Naive thymus-derived CD4-positive, alpha-beta T cell (primary cell): ENCODE data around the gene LIMS2. TPM values are rescaled to one million over a fixed set of nuclear protein-coding genes. Genes with fewer than 3 reads are reported as not detected.

Source experiments
- ATAC-seq: fragments of 150-1000 bp; cut with Tn5 transposase; 2 replicates; pipeline ENCODE4 v1.10.0; 2021; ENCODE audit warnings: mild to moderate bottlenecking, moderate library complexity
- CTCF ChIA-PET: fragments of 350-600 bp; sonication (Branson Sonifier 250); formaldehyde crosslinking; loops from one replicate; lab custom pipeline; 2021; ENCODE audit warnings: antibody characterized with exemption; lab: Charles Lee
- POLR2A ChIA-PET: fragments of 350-600 bp; sonication (Branson Sonifier 250); formaldehyde crosslinking; loops from one replicate; lab custom pipeline; 2021; ENCODE audit warnings: antibody characterized with exemption, inconsistent platforms; lab: Charles Lee
- DNase-seq, 9 donors: peaks; one replicate each; pipeline versions ENCODE4 v3.0.0 to v3.0.0-alpha.2; 2020 to 2022; ENCODE audit warnings: mixed read lengths in 1 of 9
- H3K27ac ChIP-seq: one replicate; pipeline ENCODE4 v1.7.0; 2013; ENCODE audit warnings: mild to moderate bottlenecking, low read depth, low read length, moderate library complexity
- H3K27me3 ChIP-seq, 2 donors: one replicate each; pipeline ENCODE4 v1.7.0; 2013; ENCODE audit warnings: low read length in 2 of 2, mild to moderate bottlenecking in 2 of 2, moderate library complexity in 2 of 2; ENCODE audit not compliant: control insufficient read depth in 2 of 2, insufficient read depth in 2 of 2
- H3K36me3 ChIP-seq, 3 experiments: 1 replicate in 2 of 3; 2 replicates in 1 of 3; pipeline ENCODE4 v1.7.0; 2013; ENCODE audit warnings: low read length in 3 of 3, mild to moderate bottlenecking in 3 of 3, moderate library complexity in 1 of 3; ENCODE audit not compliant: insufficient read depth in 3 of 3, control insufficient read depth in 2 of 3
- H3K4me1 ChIP-seq, 2 donors: one replicate each; pipeline ENCODE4 v1.7.0; 2013; ENCODE audit warnings: low read length in 2 of 2, mild to moderate bottlenecking in 2 of 2, moderate library complexity in 1 of 2; ENCODE audit not compliant: control insufficient read depth in 2 of 2, insufficient read depth in 2 of 2
- H3K4me3 ChIP-seq: 2 replicates; pipeline ENCODE4 v1.7.0; 2013; ENCODE audit warnings: mild to moderate bottlenecking, low read length
- H3K9me3 ChIP-seq, 3 experiments: 1 replicate in 2 of 3; 2 replicates in 1 of 3; pipeline ENCODE4 v1.7.0; 2013; ENCODE audit warnings: low read length in 3 of 3; ENCODE audit not compliant: control insufficient read depth in 2 of 3
- H3K27ac Mint-ChIP-seq, 9 donors: one replicate each; pipeline ENCODE4 v1.8.0; 2020 to 2022; ENCODE audit warnings: mixed read lengths in 9 of 9, mild to moderate bottlenecking in 8 of 9, moderate library complexity in 5 of 9, inconsistent platforms in 2 of 9
- H3K27me3 Mint-ChIP-seq, 5 donors: one replicate each; pipeline ENCODE4 v1.8.0; 2021 to 2022; ENCODE audit warnings: mixed read lengths in 5 of 5, mild to moderate bottlenecking in 1 of 5
- H3K36me3 Mint-ChIP-seq, 5 donors: one replicate each; pipeline ENCODE4 v1.8.0; 2020 to 2022; ENCODE audit warnings: mixed read lengths in 5 of 5, mild to moderate bottlenecking in 3 of 5, inconsistent platforms in 1 of 5
- H3K4me1 Mint-ChIP-seq, 7 donors: one replicate each; pipeline ENCODE4 v1.8.0; 2020 to 2022; ENCODE audit warnings: mixed read lengths in 7 of 7, mild to moderate bottlenecking in 3 of 7, inconsistent platforms in 1 of 7
- H3K4me3 Mint-ChIP-seq, 10 donors: one replicate each; pipeline ENCODE4 v1.8.0; 2020 to 2022; ENCODE audit warnings: mild to moderate bottlenecking in 10 of 10, mixed read lengths in 10 of 10, moderate library complexity in 6 of 10, inconsistent platforms in 2 of 10
- H3K9me3 Mint-ChIP-seq, 11 donors: one replicate each; pipeline ENCODE4 v1.8.0; 2020 to 2022; ENCODE audit warnings: mixed read lengths in 11 of 11, mild to moderate bottlenecking in 4 of 11, inconsistent platforms in 1 of 11, moderate library complexity in 1 of 11
- intact Hi-C, 2 donors: fragments of 100-400 bp; cut with micrococcal nuclease; formaldehyde crosslinking; loops; one replicate each; pipeline ENCODE4 v1.15.1; 2023
- polyA plus RNA-seq, 2 donors: library from polyadenylated mRNA; unstranded; fragments of 300-500 nt; fragmentation: Illumina TruSeq; gene quantifications; one replicate each; pipeline ENCODE4 v1.2.3, GENCODE V29; 2021
- total RNA-seq, 6 experiments: library from RNA in 5 of 6; stranded (reverse) in 5 of 6; gene quantifications; 1 replicate in 5 of 6; 2 replicates in 1 of 6; pipeline ENCODE4 v1.2.3 and lab custom pipeline; 2021 to 2026

LIMS2 gene
- total and polyA plus RNA-seq, 7 experiments from 2014 or later = 5.3 to 27.0 (median 11.0) TPM

GRCh38 chr2:127683056-127683455 lies 7.7 kb upstream of the LIMS2 start:
- Histone ChIP-seq H3K36me3 (no peaks in the 10 kb centered on the region), H3K27ac (no peak overlapping the region), H3K27me3 (no peaks in the 10 kb centered on the region), H3K4me3 (no peak overlapping the region), H3K4me1 (no peaks in the 10 kb centered on the region), H3K9me3 (no peaks in the 10 kb centered on the region)
- H3K9me3 Mint-ChIP-seq = peaks cover 0 to 3% (median under 1%) of the 10 kb centered on the region in 11 donors
- H3K27me3 Mint-ChIP-seq = peaks cover 4 to 56% (median 8%) of the 10 kb centered on the region in 5 donors
- intact Hi-C loops = no loop called here
- no peak overlapping the region for H3K4me3 Mint-ChIP-seq
- CTCF ChIA-PET = no interaction called here
- no peaks in the 10 kb centered on the region for H3K36me3 Mint-ChIP-seq
- H3K27ac Mint-ChIP-seq = no peak overlapping the region
- POLR2A ChIA-PET = interaction anchor here (0.7 kb wide), 1 partner anchor 157 kb away, joined by 3 read pairs; the partner anchor contains the start of gene IWS1
- DNase-seq = no peak
- peaks cover 0 to 11% (median 5%) of the 10 kb centered on the region in 7 donors for H3K4me1 Mint-ChIP-seq
- no peak for ATAC-seq

- Mint-ChIP-seq H3K4me3 (peak overlapping the region in 1 of 10 donors; percentile 16), H3K27me3 (peaks cover 7 to 58% (median 13%) of the 10 kb centered on the region in 5 donors), H3K36me3 (no peaks in the 10 kb centered on the region), H3K4me1 (peaks cover 0 to 11% (median 5%) of the 10 kb centered on the region in 7 donors), H3K27ac (no peak overlapping the region), H3K9me3 (no peaks in the 10 kb centered on the region)
- Histone ChIP-seq H3K4me3 (no peak overlapping the region), H3K4me1 (no peaks in the 10 kb centered on the region), H3K9me3 (no peaks in the 10 kb centered on the region), H3K27me3 (no peaks in the 10 kb centered on the region), H3K36me3 (no peaks in the 10 kb centered on the region), H3K27ac (no peak overlapping the region)
- ATAC-seq = no peak
- ChIA-PET CTCF (interaction anchor here (0.9 to 1.0 kb wide), 2 partner anchors 23 to 91 kb away, joined by 3 to 4 read pairs; no protein-coding TSS in a partner anchor), POLR2A (interaction anchor here (0.7 kb wide), 1 partner anchor 156 kb away, joined by 3 read pairs; the partner anchor contains the start of gene IWS1)
- intact Hi-C loops = no loop called here
- DNase-seq = no peak
Observed at GRCh38 chr2:127681976-127682857, 6.9 kb upstream of the LIMS2 start.

DNA sequence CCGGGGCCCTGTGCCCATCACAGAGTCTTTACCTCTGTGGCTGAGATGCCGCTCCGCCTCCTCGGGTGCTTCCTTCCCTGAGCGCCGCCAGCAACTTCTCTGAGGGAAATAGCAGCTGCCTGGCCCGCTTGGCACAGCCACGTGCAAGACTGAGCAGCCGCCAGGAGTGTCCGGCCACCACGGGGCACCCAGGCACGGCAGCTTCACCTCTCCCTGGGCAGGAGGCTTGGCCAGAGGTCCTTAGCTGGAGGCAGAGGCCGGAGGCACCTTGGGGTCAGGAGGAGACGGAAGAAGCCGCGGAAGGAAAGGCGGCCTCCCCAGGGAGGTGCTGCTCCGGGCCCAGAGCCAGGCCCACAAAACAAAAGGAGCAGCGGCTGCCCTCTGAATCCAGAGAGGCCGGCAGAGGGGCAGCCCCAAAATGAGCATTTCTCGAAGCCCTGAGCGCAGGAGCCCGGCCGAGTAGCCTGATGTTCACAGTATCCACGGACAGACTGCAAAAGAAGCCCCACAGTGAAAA lies 6.0 kb upstream of the LIMS2 start:
- Histone ChIP-seq H3K27ac (no peak overlapping the region), H3K36me3 (no peaks in the 10 kb centered on the region), H3K4me3 (no peak overlapping the region), H3K27me3 (no peaks in the 10 kb centered on the region), H3K4me1 (no peaks in the 10 kb centered on the region), H3K9me3 (no peaks in the 10 kb centered on the region)
- Mint-ChIP-seq H3K9me3 (no peaks in the 10 kb centered on the region), H3K36me3 (no peaks in the 10 kb centered on the region), H3K27ac (no peak overlapping the region), H3K4me3 (peak overlapping the region in 1 of 10 donors; percentile 21), H3K4me1 (peaks cover 0 to 11% (median 5%) of the 10 kb centered on the region in 7 donors), H3K27me3 (peaks cover 16 to 59% (median 22%) of the 10 kb centered on the region in 5 donors)
- CTCF ChIA-PET = interaction anchor here (0.9 to 1.0 kb wide), 2 partner anchors 24 to 90 kb away, joined by 3 to 4 read pairs; no protein-coding TSS in a partner anchor
- POLR2A ChIA-PET = no interaction called here
- DNase-seq = no peak
- intact Hi-C loops = no loop called here
- ATAC-seq = peak; percentile 35

DNA sequence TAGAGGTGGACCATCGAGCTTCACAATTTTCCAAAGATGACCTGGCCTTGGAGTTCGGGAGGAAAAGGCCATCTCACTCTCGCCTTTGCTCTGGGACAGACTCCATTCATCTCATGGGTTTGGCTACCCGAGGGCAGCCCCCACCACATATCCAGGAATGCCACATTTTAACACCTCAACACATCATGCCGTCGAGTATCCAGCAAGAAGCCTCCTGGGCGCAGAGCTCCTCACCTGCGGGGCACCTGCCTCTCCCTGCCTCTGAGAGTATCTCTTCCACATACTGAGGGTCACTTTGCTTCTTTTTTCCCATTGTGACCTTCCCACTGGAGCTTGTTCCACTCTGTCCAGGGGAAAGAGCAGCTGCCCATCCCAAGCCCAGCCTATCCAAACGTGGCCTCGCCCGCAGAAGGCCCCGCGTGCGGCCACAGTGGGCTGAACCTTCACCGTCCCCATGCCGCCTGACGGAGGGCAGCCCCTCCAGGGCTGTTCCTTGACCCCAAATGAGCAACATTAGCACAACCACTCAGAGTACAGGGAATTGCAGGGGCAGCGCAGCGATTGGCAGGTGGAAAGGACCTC lies 5.5 kb upstream of the LIMS2 start:
- CTCF ChIA-PET = no interaction called here
- ATAC-seq (no peak), DNase-seq (no peak)
- Mint-ChIP-seq H3K36me3 (no peaks in the 10 kb centered on the region), H3K4me3 (peak overlapping the region in 1 of 10 donors; percentile 21), H3K9me3 (no peaks in the 10 kb centered on the region), H3K4me1 (peaks cover 2 to 11% (median 7%) of the 10 kb centered on the region in 7 donors), H3K27ac (no peak overlapping the region), H3K27me3 (peaks cover 20 to 58% (median 27%) of the 10 kb centered on the region in 5 donors)
- intact Hi-C loops = no loop called here
- no peak overlapping the region for H3K4me3 ChIP-seq
- no peak overlapping the region for H3K27ac ChIP-seq
- H3K36me3 ChIP-seq = no peaks in the 10 kb centered on the region
- H3K9me3 ChIP-seq = no peaks in the 10 kb centered on the region
- POLR2A ChIA-PET = no interaction called here
- no peaks in the 10 kb centered on the region for H3K4me1 ChIP-seq
- no peaks in the 10 kb centered on the region for H3K27me3 ChIP-seq

- Mint-ChIP-seq H3K27ac (no peak overlapping the region), H3K36me3 (no peaks in the 10 kb centered on the region), H3K9me3 (no peaks in the 10 kb centered on the region), H3K4me3 (no peak overlapping the region), H3K4me1 (peaks cover 5 to 14% (median 10%) of the 10 kb centered on the region in 7 donors), H3K27me3 (peaks cover 21 to 56% (median 30%) of the 10 kb centered on the region in 5 donors)
- POLR2A ChIA-PET = no interaction called here
- H3K36me3 ChIP-seq = no peaks in the 10 kb centered on the region
- DNase-seq (no peak), ATAC-seq (no peak)
- no peaks in the 10 kb centered on the region for H3K9me3 ChIP-seq
- H3K4me3 ChIP-seq = no peak overlapping the region
- H3K27ac ChIP-seq = no peak overlapping the region
- CTCF ChIA-PET = no interaction called here
- intact Hi-C loops = no loop called here
- H3K4me1 ChIP-seq = no peaks in the 10 kb centered on the region
- H3K27me3 ChIP-seq = no peaks in the 10 kb centered on the region
Observed at GRCh38 chr2:127679680-127680361, 4.5 kb upstream of the LIMS2 start.

- Mint-ChIP-seq H3K36me3 (no peaks in the 10 kb centered on the region), H3K4me3 (no peak overlapping the region), H3K9me3 (no peaks in the 10 kb centered on the region), H3K27me3 (peaks cover 26 to 61% (median 35%) of the 10 kb centered on the region in 5 donors), H3K4me1 (peaks cover 9 to 19% (median 14%) of the 10 kb centered on the region in 7 donors), H3K27ac (no peak overlapping the region)
- Histone ChIP-seq H3K27me3 (peaks cover 0 to 6% of the 10 kb centered on the region in 2 donors), H3K9me3 (no peaks in the 10 kb centered on the region), H3K4me1 (no peaks in the 10 kb centered on the region), H3K4me3 (no peak overlapping the region), H3K27ac (no peak overlapping the region), H3K36me3 (no peaks in the 10 kb centered on the region)
- DNase-seq (no peak), ATAC-seq (no peak)
- POLR2A ChIA-PET = no interaction called here
- intact Hi-C loops = no loop called here
- CTCF ChIA-PET = no interaction called here
Observed at GRCh38 chr2:127678991-127679390, 3.7 kb upstream of the LIMS2 start.
